HEK293T (cell line): Measurements from ENCODE around the gene KANK2.

Source experiments
- ARNT ChIP-seq: fragments of 450-650 bp; IDR thresholded peaks from 2 replicates; pipeline ENCODE4 v1.6.1; 2017; ENCODE audit warnings: mild to moderate bottlenecking
- BHLHE40 ChIP-seq: fragments of 450-650 bp; IDR thresholded peaks from 2 replicates; pipeline ENCODE4 v1.6.1; 2016; ENCODE audit warnings: mild to moderate bottlenecking, moderate library complexity, borderline replicate concordance
- ELF4 ChIP-seq: fragments of 450-650 bp; IDR thresholded peaks from 2 replicates; pipeline ENCODE4 v1.6.1; 2017; ENCODE audit warnings: antibody characterized with exemption
- FOXA1 ChIP-seq: fragments of 450-650 bp; IDR thresholded peaks from 2 replicates; pipeline ENCODE4 v1.6.1; 2016; ENCODE audit warnings: mild to moderate bottlenecking
- FOXM1 ChIP-seq: fragments of 450-650 bp; IDR thresholded peaks from 2 replicates; pipeline ENCODE4 v1.6.1; 2017; ENCODE audit warnings: mild to moderate bottlenecking, borderline replicate concordance
- HDGF ChIP-seq: fragments of 450-650 bp; IDR thresholded peaks from 2 replicates; pipeline ENCODE4 v1.6.1; 2017; ENCODE audit warnings: antibody characterized with exemption, borderline replicate concordance
- SP1 ChIP-seq: fragments of 450-650 bp; IDR thresholded peaks from 2 replicates; pipeline ENCODE4 v1.6.1; 2017
- SUZ12 ChIP-seq: fragments of 450-650 bp; IDR thresholded peaks from 2 replicates; pipeline ENCODE4 v1.6.1; 2016; ENCODE audit warnings: mild to moderate bottlenecking
- TARDBP ChIP-seq: fragments of 450-650 bp; IDR thresholded peaks from 2 replicates; pipeline ENCODE4 v1.6.1; 2016
- TF ChIP-seq, protein P1 (sequence below): fragments of 450-650 bp; IDR thresholded peaks from 2 replicates; pipeline ENCODE4 v1.6.1; 2016

DNA sequence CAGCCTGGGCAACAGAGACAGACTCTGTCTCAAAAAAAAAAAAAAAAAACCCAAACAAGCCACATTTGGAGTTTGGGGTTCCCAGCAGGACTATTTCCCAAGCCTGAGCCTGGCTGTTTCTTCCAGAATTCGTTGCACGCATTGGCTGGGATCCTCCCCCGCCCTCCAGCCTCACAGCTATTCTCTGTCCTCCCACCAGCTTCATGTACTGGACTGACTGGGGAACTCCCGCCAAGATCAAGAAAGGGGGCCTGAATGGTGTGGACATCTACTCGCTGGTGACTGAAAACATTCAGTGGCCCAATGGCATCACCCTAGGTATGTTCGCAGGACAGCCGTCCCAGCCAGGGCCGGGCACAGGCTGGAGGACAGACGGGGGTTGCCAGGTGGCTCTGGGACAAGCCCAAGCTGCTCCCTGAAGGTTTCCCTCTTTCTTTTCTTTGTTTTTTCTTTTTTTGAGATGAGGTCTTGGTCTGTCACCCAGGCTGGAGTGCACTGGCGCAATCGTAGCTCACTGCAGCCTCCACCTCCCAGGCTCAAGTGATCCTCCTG lies 81.4 kb downstream of the KANK2 start:
- TF ChIP-seq SUZ12: no peak
- TF ChIP-seq SP1: no peak
- TF ChIP-seq TARDBP: no peak
- no peak for TF ChIP-seq BHLHE40
- TF ChIP-seq ARNT: no peak
- TF ChIP-seq FOXM1: no peak
- TF ChIP-seq ELF4: no peak
- TF ChIP-seq HDGF: no peak
- TF ChIP-seq, protein P1, sequence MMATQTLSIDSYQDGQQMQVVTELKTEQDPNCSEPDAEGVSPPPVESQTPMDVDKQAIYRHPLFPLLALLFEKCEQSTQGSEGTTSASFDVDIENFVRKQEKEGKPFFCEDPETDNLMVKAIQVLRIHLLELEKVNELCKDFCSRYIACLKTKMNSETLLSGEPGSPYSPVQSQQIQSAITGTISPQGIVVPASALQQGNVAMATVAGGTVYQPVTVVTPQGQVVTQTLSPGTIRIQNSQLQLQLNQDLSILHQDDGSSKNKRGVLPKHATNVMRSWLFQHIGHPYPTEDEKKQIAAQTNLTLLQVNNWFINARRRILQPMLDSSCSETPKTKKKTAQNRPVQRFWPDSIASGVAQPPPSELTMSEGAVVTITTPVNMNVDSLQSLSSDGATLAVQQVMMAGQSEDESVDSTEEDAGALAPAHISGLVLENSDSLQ: no peak
- TF ChIP-seq FOXA1: no peak
